Measurements from ENCODE around the gene GARNL3. TPM values are rescaled to one million over a fixed set of nuclear protein-coding genes. Genes with fewer than 3 reads are reported as not detected.

The GARNL3 gene
- total and polyA plus RNA-seq, 2 of the 13 experiments (the other 11 are each of a cell fraction or from before 2014, with no cell fraction given), result 3.9 to 11.0 TPM

DNA sequence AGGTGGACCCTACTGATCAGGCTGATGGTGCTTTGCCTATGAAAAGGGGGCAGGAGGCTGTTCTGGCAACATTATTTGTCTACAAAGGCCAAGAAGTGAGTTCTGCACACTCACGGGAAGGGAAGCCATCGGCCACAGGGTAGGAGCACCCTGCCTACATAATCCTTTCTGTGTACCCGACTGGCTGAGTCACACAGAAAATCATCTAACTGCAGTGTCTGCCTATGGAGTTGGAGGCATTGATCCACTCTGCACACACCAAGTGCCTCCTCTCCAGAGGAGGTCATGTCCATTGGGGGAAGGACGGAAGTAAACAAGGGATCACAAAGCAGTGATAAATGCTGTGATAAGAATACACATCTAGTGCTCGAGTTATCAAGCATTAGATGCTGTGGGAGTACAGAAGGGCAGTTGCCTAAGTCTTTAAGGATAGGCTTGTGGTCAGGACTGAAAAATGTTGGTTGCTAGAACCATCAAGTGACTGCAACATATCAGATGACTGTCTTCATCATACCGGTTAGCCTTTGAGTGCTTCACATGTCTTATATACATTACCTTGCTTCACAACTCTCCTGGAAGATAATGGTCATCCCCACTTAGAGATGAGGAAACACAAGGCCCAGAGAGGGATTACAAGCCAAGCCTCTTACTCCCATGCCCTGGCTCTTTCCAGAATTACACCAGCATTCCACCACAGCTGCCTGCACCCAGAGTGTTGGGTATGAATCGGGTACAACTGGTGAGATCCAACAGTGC lies 131.1 kb downstream of the GARNL3 start (continued):
- TF ChIP-seq ZNF556 (CRISPR knock-in tag; IDR thresholded peaks at IDR 0.05; ENCODE audit: borderline replicate concordance), result peak; percentile 69; the same call in 1 of the 2 replicates
- TF ChIP-seq ARNTL (CRISPR knock-in tag; IDR thresholded peaks at IDR 0.05), result peak; percentile 53; the same call in 1 of the 2 replicates
- no peak for TF ChIP-seq ZNF234 (CRISPR knock-in tag; conservative IDR thresholded peaks at IDR 0.05)
- peak; percentile 73 for TF ChIP-seq TCF7 (IDR thresholded peaks at IDR 0.05; ENCODE audit: low read depth)
- TF ChIP-seq FOXO1 (CRISPR knock-in tag; IDR thresholded peaks at IDR 0.05), result peak; percentile 74
- no peak for TF ChIP-seq REXO4 (CRISPR knock-in tag; IDR thresholded peaks at IDR 0.05; ENCODE audit: borderline replicate concordance)
- TF ChIP-seq ZNF598 (CRISPR knock-in tag; IDR thresholded peaks at IDR 0.05; ENCODE audit: borderline replicate concordance), result 0 out of 2 replicates have a peak, but pooled peaks have one; percentile 14
- 0 out of 2 replicates have a peak, but pooled peaks have one; percentile 38 for TF ChIP-seq FOXA1 (IDR thresholded peaks at IDR 0.05)
- TF ChIP-seq FOXA1 (CRISPR knock-in tag; IDR thresholded peaks at IDR 0.05), result peak; percentile 94
- TF ChIP-seq POLR2AphosphoS5 (IDR thresholded peaks at IDR 0.05; ENCODE audit: low read depth, low read length), result peak; percentile 42; the same call in 1 of the 2 replicates
- no peak for TF ChIP-seq LCORL (IDR thresholded peaks at IDR 0.05)
- 0 out of 2 replicates have a peak, but pooled peaks have one; percentile 45 for TF ChIP-seq LCORL (CRISPR knock-in tag; IDR thresholded peaks at IDR 0.05)
- TF ChIP-seq ZNF12 (CRISPR knock-in tag; IDR thresholded peaks at IDR 0.05), result peak; percentile 31; the same call in 1 of the 2 replicates
- TF ChIP-seq ARID3A (IDR thresholded peaks at IDR 0.05; ENCODE audit: low read depth, low read length), result peak; percentile 59; the same call in 1 of the 2 replicates
- TF ChIP-seq SAP130 (CRISPR knock-in tag; IDR thresholded peaks at IDR 0.05; ENCODE audit: low read depth), result peak; percentile 94
- peak; percentile 57; the same call in 1 of the 2 replicates for TF ChIP-seq GABPB1 (CRISPR knock-in tag; IDR thresholded peaks at IDR 0.05)
- no peak for TF ChIP-seq FOXP1 (IDR thresholded peaks at IDR 0.05)
- peak; percentile 82 for TF ChIP-seq FOXP1 (CRISPR knock-in tag; IDR thresholded peaks at IDR 0.05)
- TF ChIP-seq YY1 (IDR thresholded peaks at IDR 0.05; ENCODE audit: insufficient read depth, insufficient replicate concordance, low read depth, low read length), result peak; percentile 40
- peak; percentile 46; the same call in 1 of the 2 replicates for TF ChIP-seq KAT8 (CRISPR knock-in tag; IDR thresholded peaks at IDR 0.05)
- TF ChIP-seq, protein P1, sequence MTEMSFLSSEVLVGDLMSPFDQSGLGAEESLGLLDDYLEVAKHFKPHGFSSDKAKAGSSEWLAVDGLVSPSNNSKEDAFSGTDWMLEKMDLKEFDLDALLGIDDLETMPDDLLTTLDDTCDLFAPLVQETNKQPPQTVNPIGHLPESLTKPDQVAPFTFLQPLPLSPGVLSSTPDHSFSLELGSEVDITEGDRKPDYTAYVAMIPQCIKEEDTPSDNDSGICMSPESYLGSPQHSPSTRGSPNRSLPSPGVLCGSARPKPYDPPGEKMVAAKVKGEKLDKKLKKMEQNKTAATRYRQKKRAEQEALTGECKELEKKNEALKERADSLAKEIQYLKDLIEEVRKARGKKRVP (CRISPR knock-in tag; IDR thresholded peaks at IDR 0.05), result 0 out of 4 replicates have a peak, but pooled peaks of 1 of the 2 experiments have one; percentile 44
- TF ChIP-seq, protein P2, sequence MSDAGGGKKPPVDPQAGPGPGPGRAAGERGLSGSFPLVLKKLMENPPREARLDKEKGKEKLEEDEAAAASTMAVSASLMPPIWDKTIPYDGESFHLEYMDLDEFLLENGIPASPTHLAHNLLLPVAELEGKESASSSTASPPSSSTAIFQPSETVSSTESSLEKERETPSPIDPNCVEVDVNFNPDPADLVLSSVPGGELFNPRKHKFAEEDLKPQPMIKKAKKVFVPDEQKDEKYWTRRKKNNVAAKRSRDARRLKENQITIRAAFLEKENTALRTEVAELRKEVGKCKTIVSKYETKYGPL (CRISPR knock-in tag; IDR thresholded peaks at IDR 0.05), result no peak
- TF ChIP-seq, protein P3, sequence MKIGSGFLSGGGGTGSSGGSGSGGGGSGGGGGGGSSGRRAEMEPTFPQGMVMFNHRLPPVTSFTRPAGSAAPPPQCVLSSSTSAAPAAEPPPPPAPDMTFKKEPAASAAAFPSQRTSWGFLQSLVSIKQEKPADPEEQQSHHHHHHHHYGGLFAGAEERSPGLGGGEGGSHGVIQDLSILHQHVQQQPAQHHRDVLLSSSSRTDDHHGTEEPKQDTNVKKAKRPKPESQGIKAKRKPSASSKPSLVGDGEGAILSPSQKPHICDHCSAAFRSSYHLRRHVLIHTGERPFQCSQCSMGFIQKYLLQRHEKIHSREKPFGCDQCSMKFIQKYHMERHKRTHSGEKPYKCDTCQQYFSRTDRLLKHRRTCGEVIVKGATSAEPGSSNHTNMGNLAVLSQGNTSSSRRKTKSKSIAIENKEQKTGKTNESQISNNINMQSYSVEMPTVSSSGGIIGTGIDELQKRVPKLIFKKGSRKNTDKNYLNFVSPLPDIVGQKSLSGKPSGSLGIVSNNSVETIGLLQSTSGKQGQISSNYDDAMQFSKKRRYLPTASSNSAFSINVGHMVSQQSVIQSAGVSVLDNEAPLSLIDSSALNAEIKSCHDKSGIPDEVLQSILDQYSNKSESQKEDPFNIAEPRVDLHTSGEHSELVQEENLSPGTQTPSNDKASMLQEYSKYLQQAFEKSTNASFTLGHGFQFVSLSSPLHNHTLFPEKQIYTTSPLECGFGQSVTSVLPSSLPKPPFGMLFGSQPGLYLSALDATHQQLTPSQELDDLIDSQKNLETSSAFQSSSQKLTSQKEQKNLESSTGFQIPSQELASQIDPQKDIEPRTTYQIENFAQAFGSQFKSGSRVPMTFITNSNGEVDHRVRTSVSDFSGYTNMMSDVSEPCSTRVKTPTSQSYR (CRISPR knock-in tag; IDR thresholded peaks at IDR 0.05; ENCODE audit: borderline replicate concordance), result peak; percentile 77; the same call in 1 of the 2 replicates
